RWPE2 (cell line): ENCODE results near the gene DOCK3.

Experiments
- ATAC-seq: fragments of 200-7000 bp; cut with Tn5 transposase; 3 replicates; pipeline ENCODE4 v1.9.1; 2021; ENCODE audit warnings: low read depth
- DNase-seq: peaks from one replicate; pipeline ENCODE4 v3.0.0-alpha.2; 2020; ENCODE audit warnings: low spot score
- H3K27ac ChIP-seq: fragments of 450-650 bp; 2 replicates; pipeline ENCODE4 v1.5.1; 2017; ENCODE audit warnings: mild to moderate bottlenecking; ENCODE audit not compliant: poor library complexity, severe bottlenecking
- H3K27me3 ChIP-seq: fragments of 250-450 bp; sonication (Bioruptor Pico); 2 replicates; pipeline ENCODE4 v1.5.1; 2021; ENCODE audit warnings: mild to moderate bottlenecking, moderate library complexity; ENCODE audit not compliant: insufficient read depth, poor library complexity, severe bottlenecking
- H3K36me3 ChIP-seq: fragments of 250-450 bp; sonication (Bioruptor Pico); 2 replicates; pipeline ENCODE4 v1.5.1; 2020; ENCODE audit warnings: low read depth, mild to moderate bottlenecking, moderate library complexity
- H3K4me1 ChIP-seq: fragments of 250-450 bp; sonication (Bioruptor Pico); 2 replicates; pipeline ENCODE4 v1.5.1; 2021; ENCODE audit warnings: mild to moderate bottlenecking, moderate library complexity; ENCODE audit not compliant: insufficient read depth, poor library complexity, severe bottlenecking
- H3K4me3 ChIP-seq: fragments of 250-450 bp; sonication (Bioruptor Pico); 2 replicates; pipeline ENCODE4 v1.5.1; 2021; ENCODE audit warnings: mild to moderate bottlenecking, moderate library complexity; ENCODE audit not compliant: severe bottlenecking
- H3K9me3 ChIP-seq: fragments of 250-450 bp; sonication (Bioruptor Pico); 2 replicates; pipeline ENCODE4 v1.5.1; 2021; ENCODE audit warnings: mild to moderate bottlenecking, moderate library complexity; ENCODE audit not compliant: severe bottlenecking
- CTCF ChIP-seq: fragments of 450-650 bp; IDR thresholded peaks from one replicate; pipeline ENCODE4 v1.5.1; 2017; ENCODE audit warnings: mild to moderate bottlenecking, moderate library complexity; ENCODE audit not compliant: poor library complexity, severe bottlenecking

The DOCK3 gene

DNA sequence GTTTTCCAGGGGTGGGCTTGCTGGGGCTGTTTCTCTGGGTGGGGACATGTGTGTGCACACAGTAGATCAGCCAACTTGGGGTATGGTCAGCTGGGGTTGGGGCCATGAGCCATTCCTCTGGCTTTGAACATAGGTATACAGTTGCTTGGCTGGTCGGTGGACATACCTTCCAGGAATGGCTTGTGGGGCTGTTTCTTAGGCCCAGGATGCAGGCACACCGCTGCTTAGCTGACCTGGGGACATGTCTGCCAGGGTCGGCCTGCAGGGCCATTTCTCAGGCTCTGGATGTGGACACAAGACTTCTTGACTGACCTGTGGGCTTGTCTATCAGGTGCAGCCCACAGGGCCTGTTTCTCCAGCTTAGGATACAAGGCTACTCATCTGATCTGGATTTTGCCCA, 130.6 kb downstream of the DOCK3 start:
- Histone ChIP-seq H3K4me3 (no peak overlapping the region), H3K36me3 (no peaks in the 10 kb centered on the region), H3K27ac (no peak overlapping the region), H3K9me3 (no peaks in the 10 kb centered on the region), H3K27me3 (no peaks in the 10 kb centered on the region), H3K4me1 (no peaks in the 10 kb centered on the region)
- DNase-seq, result no peak
- no peak for TF ChIP-seq CTCF
- ATAC-seq, result no peak

DNA sequence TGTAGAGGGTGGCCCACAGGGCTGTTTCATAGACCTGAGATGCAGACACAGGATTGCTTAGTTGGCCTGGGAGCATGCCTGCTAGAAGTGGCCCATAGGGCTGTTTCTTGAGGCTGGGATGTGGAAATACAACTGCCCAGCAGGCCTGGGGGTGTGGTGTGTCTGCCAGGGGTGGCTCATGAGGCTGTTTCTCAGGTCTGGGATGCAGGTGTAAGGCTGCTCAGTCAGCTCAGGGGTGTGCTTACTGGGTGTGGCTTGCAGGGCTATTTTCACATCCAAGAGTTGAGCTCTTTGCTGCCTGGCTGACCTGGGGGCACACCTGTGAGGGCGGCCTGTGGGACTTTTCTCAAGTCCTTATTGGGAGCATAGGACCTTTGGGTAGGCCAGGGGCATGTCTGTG, 131.3 kb downstream of the DOCK3 start:
- Histone ChIP-seq H3K27ac (no peak overlapping the region), H3K4me1 (no peaks in the 10 kb centered on the region), H3K27me3 (no peaks in the 10 kb centered on the region), H3K9me3 (no peaks in the 10 kb centered on the region), H3K4me3 (no peak overlapping the region), H3K36me3 (no peaks in the 10 kb centered on the region)
- DNase-seq (no peak), ATAC-seq (no peak)
- no peak for TF ChIP-seq CTCF

- Histone ChIP-seq H3K27ac (no peak overlapping the region), H3K9me3 (no peaks in the 10 kb centered on the region), H3K36me3 (no peaks in the 10 kb centered on the region), H3K4me1 (no peaks in the 10 kb centered on the region), H3K4me3 (no peak overlapping the region), H3K27me3 (no peaks in the 10 kb centered on the region)
- ATAC-seq (no peak), DNase-seq (no peak)
- TF ChIP-seq CTCF, result no peak
Measured at GRCh38 chr3:50806806-50807205, 132.1 kb downstream of the DOCK3 start.

DNA sequence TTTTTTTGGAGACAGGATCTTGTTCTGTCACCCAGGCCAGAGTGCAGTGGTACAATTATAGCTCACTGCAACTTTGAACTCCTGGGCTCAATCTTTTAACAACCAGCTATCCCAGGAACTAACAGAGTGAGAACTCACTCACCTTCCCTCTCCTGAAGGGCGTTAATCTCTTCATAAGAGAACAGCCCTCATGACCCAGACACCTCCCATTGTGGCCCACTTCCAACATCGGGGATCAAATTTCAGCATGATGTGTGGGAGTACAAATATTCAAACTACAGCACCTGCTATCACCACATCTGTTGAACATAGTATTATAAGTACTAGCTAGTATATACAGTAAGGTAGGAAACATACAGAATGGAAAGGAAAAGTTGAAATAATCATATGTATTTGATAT, 132.5 kb downstream of the DOCK3 start:
- Histone ChIP-seq H3K9me3 (no peaks in the 10 kb centered on the region), H3K4me1 (no peaks in the 10 kb centered on the region), H3K27me3 (no peaks in the 10 kb centered on the region), H3K36me3 (no peaks in the 10 kb centered on the region), H3K4me3 (no peak overlapping the region), H3K27ac (no peak overlapping the region)
- no peak for DNase-seq
- ATAC-seq, result no peak
- TF ChIP-seq CTCF, result no peak

GRCh38 chr3:50811893-50812292, 137.2 kb downstream of the DOCK3 start:
- DNase-seq (no peak), ATAC-seq (no peak)
- no peaks in the 10 kb centered on the region for H3K36me3 ChIP-seq
- H3K4me3 ChIP-seq, result no peak overlapping the region
- H3K4me1 ChIP-seq, result no peaks in the 10 kb centered on the region
- H3K9me3 ChIP-seq, result no peaks in the 10 kb centered on the region
- H3K27ac ChIP-seq, result no peak overlapping the region
- no peak for TF ChIP-seq CTCF
- no peaks in the 10 kb centered on the region for H3K27me3 ChIP-seq
